AG09319 (cell line): Measurements from ENCODE around the gene KRT6A.

Experiments used
- DNase-seq: peaks from one replicate; pipeline ENCODE4 v3.0.0-alpha.2; 2010; ENCODE audit warnings: low read depth; ENCODE audit errors: extremely low read depth
- CTCF ChIP-seq: IDR thresholded peaks from 2 replicates; pipeline ENCODE4 v1.5.1; 2011; ENCODE audit warnings: low read depth, mild to moderate bottlenecking, inconsistent platforms, low read length, moderate library complexity

Gene KRT6A

GRCh38 chr12:52524898-52525591, 32.0 kb upstream of the KRT6A start:
- no peak for TF ChIP-seq CTCF
- DNase-seq: no peak

GRCh38 chr12:52524241-52524897, 31.3 kb upstream of the KRT6A start:
- no peak for TF ChIP-seq CTCF
- DNase-seq: no peak

- DNase-seq: no peak
- no peak for TF ChIP-seq CTCF
Observed at GRCh38 chr12:52523824-52524223, 30.8 kb upstream of the KRT6A start.

GRCh38 chr12:52522346-52523011, 29.4 kb upstream of the KRT6A start:
- DNase-seq: no peak

GRCh38 chr12:52521568-52522266, 28.7 kb upstream of the KRT6A start:
- TF ChIP-seq CTCF: no peak
- DNase-seq: no peak

More at GRCh38 chr12:52522346-52523011, 29.4 kb upstream of the KRT6A start:
- no peak for TF ChIP-seq CTCF

GRCh38 chr12:52521175-52521567, 28.1 kb upstream of the KRT6A start:
- no peak for TF ChIP-seq CTCF
- no peak for DNase-seq
